GM12878 (cell line): ENCODE data around the gene OPCML. TPM values are rescaled to one million over a fixed set of nuclear protein-coding genes. Genes with fewer than 3 reads are reported as not detected.

Experiments
- ATAC-seq: fragments of 200-7000 bp; cut with Tn5 transposase; 3 replicates; pipeline ENCODE4 v1.9.1; 2020; ENCODE audit warnings: mild to moderate bottlenecking, moderate library complexity
- BruUV-seq: library from RNA; stranded (reverse); fragments of 400-500 nt; replicated peaks from 2 replicates; lab custom pipeline; 2021; lab: Mats Ljungman, UMichigan
- CTCF ChIA-PET: fragments of 300-600 bp; sonication (Branson Sonifier 250); formaldehyde crosslinking; extraction: SDS; loops from one replicate; lab custom pipeline; 2021; ENCODE audit warnings: inconsistent platforms; lab: Yijun Ruan, JAX
- POLR2A ChIA-PET: fragments of 350-600 bp; formaldehyde crosslinking; extraction: SDS; loops from one replicate; lab custom pipeline; 2021; ENCODE audit warnings: inconsistent platforms; lab: Charles Lee
- RAD21 ChIA-PET: fragments of 300-600 bp; sonication (Branson Sonifier 250); formaldehyde crosslinking; loops from one replicate; lab custom pipeline; 2023; ENCODE audit warnings: antibody characterized with exemption; ENCODE audit not compliant: unreplicated experiment; lab: Charles Lee
- SMC1A ChIA-PET: fragments of 300-600 bp; sonication (Branson Sonifier 250); formaldehyde crosslinking; loops from one replicate; lab custom pipeline; 2023; ENCODE audit not compliant: unreplicated experiment, uncharacterized antibody; lab: Charles Lee
- DNase-seq: peaks from one replicate; pipeline ENCODE4 v3.0.0-alpha.2; 2011; ENCODE audit warnings: low read depth, low spot score
- FAIRE-seq: peaks from 3 replicates; lab custom pipeline; 2011; peaks lifted over from hg19 to GRCh38; lab: Jason Lieb, UNC
- H2AFZ ChIP-seq: 2 replicates; pipeline ENCODE4 v1.6.0; 2011; ENCODE audit warnings: low read depth, low read length, control low read depth; ENCODE audit not compliant: control insufficient read depth
- H3K27ac ChIP-seq: 2 replicates; pipeline ENCODE4 v1.5.1; 2011; ENCODE audit warnings: control low read depth; ENCODE audit not compliant: control insufficient read depth, insufficient read depth
- H3K27me3 ChIP-seq, 2 experiments: replicated peaks in 1 of 2; 2 replicates each; pipeline versions ENCODE4 v1.6.0 to v1.6.1; 2011; ENCODE audit warnings: low read length in 1 of 2; ENCODE audit not compliant: control insufficient read depth in 2 of 2, insufficient read depth in 2 of 2
- H3K36me3 ChIP-seq, 2 experiments: 2 replicates each; pipeline ENCODE4 v1.5.1; 2011; ENCODE audit warnings: low read length in 1 of 2; ENCODE audit not compliant: control insufficient read depth in 2 of 2, insufficient read depth in 2 of 2
- H3K4me1 ChIP-seq: 2 replicates; pipeline ENCODE4 v1.6.1; 2011; ENCODE audit warnings: mild to moderate bottlenecking, low read length, moderate library complexity, mixed read lengths; ENCODE audit not compliant: control insufficient read depth, insufficient read depth
- H3K4me2 ChIP-seq: 2 replicates; pipeline ENCODE4 v1.6.0; 2011; ENCODE audit warnings: control low read depth; ENCODE audit not compliant: control insufficient read depth, insufficient read depth
- H3K4me3 ChIP-seq: fragments of 200-600 bp; sonication (generic); 2 replicates; pipeline ENCODE4 v1.5.1; 2016
- H3K79me2 ChIP-seq: 2 replicates; pipeline ENCODE4 v1.6.0; 2011; ENCODE audit warnings: low read length; ENCODE audit not compliant: control insufficient read depth, insufficient read depth
- H3K9ac ChIP-seq: 2 replicates; pipeline ENCODE4 v1.8.0; 2011; ENCODE audit warnings: low read length, control low read depth, mixed read lengths; ENCODE audit not compliant: control insufficient read depth, insufficient read depth
- H3K9me3 ChIP-seq: replicated peaks from 3 replicates; pipeline ENCODE4 v1.5.1; 2011; ENCODE audit warnings: mild to moderate bottlenecking, low read length; ENCODE audit not compliant: control insufficient read depth, insufficient read depth
- H4K20me1 ChIP-seq: 2 replicates; pipeline ENCODE4 v1.6.0; 2011; ENCODE audit not compliant: control insufficient read depth, insufficient read depth
- BCL11A ChIP-seq: IDR thresholded peaks from 2 replicates; pipeline ENCODE4 v1.6.1; 2011; ENCODE audit warnings: low read depth, low read length
- BHLHE40 ChIP-seq, 2 experiments: fragments of 450-650 bp in 1 of 2; IDR thresholded peaks; 2 replicates each; pipeline ENCODE4 v1.6.1; 2011 to 2017; ENCODE audit warnings: low read depth in 2 of 2, borderline replicate concordance in 1 of 2, improper control_type of control experiment in 1 of 2, low read length in 1 of 2, mild to moderate bottlenecking in 1 of 2
- CBX5 ChIP-seq: sonication (generic); IDR thresholded peaks from 2 replicates; pipeline ENCODE4 v1.6.1; 2016; ENCODE audit warnings: low read depth, moderate library complexity, mild to moderate bottlenecking, inconsistent platforms
- EP300 ChIP-seq, 2 experiments: fragments of 150-350 bp in 1 of 2; IDR thresholded peaks; 2 replicates each; pipeline ENCODE4 v1.6.1; 2011 to 2012; ENCODE audit warnings: low read depth in 2 of 2, low read length in 2 of 2, borderline replicate concordance in 1 of 2, improper control_type of control experiment in 1 of 2, inconsistent platforms in 1 of 2; ENCODE audit not compliant: control insufficient read depth in 1 of 2
- ESRRA ChIP-seq: IDR thresholded peaks from 2 replicates; pipeline ENCODE4 v1.6.1; 2012; ENCODE audit warnings: mild to moderate bottlenecking, low read length, improper control_type of control experiment
- FOXK2 ChIP-seq: fragments of 450-650 bp; IDR thresholded peaks from 2 replicates; pipeline ENCODE4 v1.6.1; 2017; ENCODE audit warnings: mild to moderate bottlenecking, moderate library complexity
- GATAD2B ChIP-seq: fragments of 450-650 bp; conservative IDR thresholded peaks from 2 replicates; pipeline ENCODE4 v1.6.1; 2017; ENCODE audit warnings: low read depth, mild to moderate bottlenecking, moderate library complexity
- HDGF ChIP-seq: fragments of 450-650 bp; IDR thresholded peaks from 2 replicates; pipeline ENCODE4 v1.6.1; 2016; ENCODE audit warnings: antibody characterized with exemption
- HSF1 ChIP-seq: fragments of 150-350 bp; IDR thresholded peaks from 2 replicates; pipeline ENCODE4 v1.6.1; 2014; ENCODE audit warnings: mild to moderate bottlenecking, low read depth, low read length
- KAT2A ChIP-seq: conservative IDR thresholded peaks from 2 replicates; pipeline ENCODE4 v1.6.1; 2011; ENCODE audit warnings: low read depth, low read length; ENCODE audit not compliant: control insufficient read depth
- LARP7 ChIP-seq: fragments of 450-650 bp; IDR thresholded peaks from 2 replicates; pipeline ENCODE4 v1.6.1; 2017; ENCODE audit warnings: mild to moderate bottlenecking
- MYB ChIP-seq: fragments of 150-350 bp; IDR thresholded peaks from 2 replicates; pipeline ENCODE4 v1.6.1; 2014; ENCODE audit warnings: mild to moderate bottlenecking, low read depth, low read length, borderline replicate concordance
- NFYB ChIP-seq: IDR thresholded peaks from 2 replicates; pipeline ENCODE4 v1.6.1; 2011; ENCODE audit warnings: low read depth, mild to moderate bottlenecking, low read length, improper control_type of control experiment, moderate library complexity; ENCODE audit not compliant: insufficient read depth
- NR2C2 ChIP-seq: IDR thresholded peaks from 2 replicates; pipeline ENCODE4 v1.6.1; 2011; ENCODE audit warnings: borderline replicate concordance, low read depth; ENCODE audit not compliant: control insufficient read depth, insufficient read length
- ZNF217 ChIP-seq: fragments of 450-650 bp; IDR thresholded peaks from 2 replicates; pipeline ENCODE4 v1.6.1; 2017; ENCODE audit warnings: antibody characterized with exemption, mild to moderate bottlenecking
- ZNF274 ChIP-seq: IDR thresholded peaks from one replicate; pipeline ENCODE4 v1.8.0; 2011; ENCODE audit not compliant: insufficient read length, insufficient read depth
- WGBS: methylation state at CpG from one replicate; pipeline ENCODE4 v1.1.6; 2016; ENCODE audit warnings: low lambda C conversion rate; ENCODE audit not compliant: insufficient replicate concordance, insufficient coverage; ENCODE audit errors: missing lambda C conversion rate; 5-methylcytosine and 5-hydroxymethylcytosine counted together
- in situ Hi-C: fragments of 300-500 bp; cut with MboI; formaldehyde crosslinking; loops from 9 replicates; pipeline ENCODE4 v1.14.3; 2018; ENCODE audit warnings: mixed read lengths
- intact Hi-C: fragments of 100-400 bp; cut with micrococcal nuclease; formaldehyde crosslinking; loops from one replicate; pipeline ENCODE4 v1.14.2; 2022; ENCODE audit not compliant: unreplicated experiment
- polyA plus RNA-seq, 11 experiments: library from polyadenylated mRNA; depleted of rRNA in 4 of 11; unstranded in 6 of 11; stranded (reverse) in 5 of 11; fragments of >200 nt; fragmentation: Nextera tagmentation in 4 of 11; fragmentation: Illumina TruSeq in 1 of 11; extraction: Ambion mirVana in 4 of 11; extraction: Trizol in 1 of 11; gene quantifications; 1 replicate in 1 of 11; 2 replicates in 10 of 11; pipeline versions ENCODE4 v1.2.1 to v1.2.3, GENCODE V29; 2011 to 2016; ENCODE audit warnings: inconsistent platforms in 2 of 11, missing spikeins in 2 of 11, low read depth in 1 of 11
- total RNA-seq, 4 experiments: library from RNA; depleted of rRNA in 3 of 4; stranded (reverse); fragments of >200 nt in 3 of 4; fragmentation: Illumina TruSeq in 1 of 4; extraction: Trizol in 1 of 4; gene quantifications; 2 replicates each; pipeline versions ENCODE4 v1.2.1 to v1.2.3, GENCODE V29; 2013 to 2021

Gene OPCML
- total and polyA plus RNA-seq, 10 of the 15 experiments (the other 5 are each of a cell fraction or from before 2014, with no cell fraction given) = 0.84 TPM; not detected in 9

GRCh38 chr11:133311230-133311629, 221.1 kb downstream of the OPCML start:
- ChIA-PET POLR2A (no interaction called here), RAD21 (no interaction called here), SMC1A (interaction anchor here (0.6 to 0.8 kb wide), 2 partner anchors 11 to 44 kb away, joined by 3 read pairs; no protein-coding TSS in a partner anchor), CTCF (interaction anchor here (0.6 to 1.3 kb wide), 3 partner anchors 10 to 84 kb away, joined by 3 to 4 read pairs (median 3); no protein-coding TSS in a partner anchor)
- no peak overlapping the region for H2AFZ ChIP-seq
- DNase-seq (no peak), FAIRE-seq (no peak), ATAC-seq (no peak)
- H3K27ac ChIP-seq = no peak overlapping the region
- no peak overlapping the region for H3K4me2 ChIP-seq
- no peak overlapping the region for H3K4me3 ChIP-seq
- WGBS = 0% methylated on average over 1 of the region's 1 CpG
- H3K79me2 ChIP-seq = no peaks in the 10 kb centered on the region
- no peak for TF ChIP-seq BCL11A
- no peak for TF ChIP-seq NR2C2
- no peak for TF ChIP-seq KAT2A
- no peak for TF ChIP-seq ZNF274
- TF ChIP-seq HDGF = no peak
- no peak for TF ChIP-seq ZNF217
- no peak for TF ChIP-seq CBX5
- no peak for TF ChIP-seq EP300 (IDR thresholded peaks at IDR 0.05; ENCODE audit: borderline replicate concordance in 1 of 2, control insufficient read depth in 1 of 2, low read depth in 2 of 2, low read length in 2 of 2)
- no peak for TF ChIP-seq HSF1
- TF ChIP-seq NFYB = no peak
- TF ChIP-seq MYB = no peak
- TF ChIP-seq BHLHE40 (IDR thresholded peaks at IDR 0.05; ENCODE audit: borderline replicate concordance in 1 of 2, low read depth in 2 of 2, low read length in 1 of 2) = no peak
- TF ChIP-seq ESRRA = no peak
- no peak for TF ChIP-seq FOXK2
- TF ChIP-seq GATAD2B = no peak
- no peak for TF ChIP-seq LARP7
- H3K4me1 ChIP-seq = no peaks in the 10 kb centered on the region
- no peaks in the 10 kb centered on the region for H3K36me3 ChIP-seq
- no TSS peak for BruUV-seq
- H3K9me3 ChIP-seq = no peaks in the 10 kb centered on the region
- no peaks in the 10 kb centered on the region for H4K20me1 ChIP-seq
- H3K9ac ChIP-seq = no peak overlapping the region
- no peaks in the 10 kb centered on the region for H3K27me3 ChIP-seq
- intact Hi-C loops (no loop called here), in situ Hi-C loops (no loop called here)
